Measurements from ENCODE around the gene OR2F2. TPM values are rescaled to one million over a fixed set of nuclear protein-coding genes. Genes with fewer than 3 reads are reported as not detected.

Gene OR2F2
- polyA plus RNA-seq, 3 donors: not detected

DNA sequence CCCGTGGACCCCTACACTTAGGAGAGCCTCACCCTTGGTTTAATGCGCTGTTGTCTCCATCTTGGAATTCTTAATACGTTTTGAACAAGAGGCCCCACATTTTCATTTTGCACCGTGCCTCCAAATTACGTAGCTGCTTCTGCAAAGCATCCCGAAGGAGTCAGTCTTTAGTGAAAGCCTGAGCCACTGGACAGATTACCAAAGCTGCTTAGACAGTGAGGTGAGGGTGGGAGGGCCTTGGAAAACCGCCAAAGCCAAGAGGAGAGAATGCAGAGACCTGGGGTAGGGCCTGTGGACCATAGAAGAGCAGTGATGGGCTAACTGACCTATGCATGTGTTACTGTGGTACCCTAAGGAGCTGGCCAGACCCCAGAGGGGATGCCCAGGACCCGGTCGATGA lies 28.9 kb upstream of the OR2F2 start:
- no peak for DNase-seq
- Histone ChIP-seq H3K4me3 (replicated peaks in 1 of 3; ENCODE audit: low read depth in 2 of 3, low read length in 3 of 3) (no peak overlapping the region), H3K27me3 (ENCODE audit: control insufficient read depth in 2 of 2, insufficient read depth in 2 of 2, low read length in 2 of 2) (no peaks in the 10 kb centered on the region), H3K9ac (ENCODE audit: insufficient read depth, low read length, poor library complexity, severe bottlenecking) (no peak overlapping the region), H4K20me1 (ENCODE audit: insufficient read depth, low read length) (no peaks in the 10 kb centered on the region), H3K4me2 (replicated peaks; ENCODE audit: extremely low read depth, low read length, poor library complexity, severe bottlenecking) (no peak overlapping the region), H2AFZ (ENCODE audit: insufficient read depth, low read depth, low read length, poor library complexity, severe bottlenecking) (no peak overlapping the region), H3K36me3 (replicated peaks in 1 of 2; ENCODE audit: control insufficient read depth in 1 of 2, insufficient read depth in 2 of 2, low read length in 2 of 2) (no peaks in the 10 kb centered on the region), H3K79me2 (ENCODE audit: insufficient read depth, low read length) (peaks cover 5% of the 10 kb centered on the region), H3K4me1 (ENCODE audit: control insufficient read depth in 1 of 2, insufficient read depth in 2 of 2, low read length in 2 of 2) (peaks cover 3 to 4% of the 10 kb centered on the region in 2 donors), H3K9me3 (replicated peaks in 1 of 2; ENCODE audit: control insufficient read depth in 1 of 2, insufficient read depth in 1 of 2, low read length in 2 of 2) (no peaks in the 10 kb centered on the region), H3K27ac (ENCODE audit: low read depth in 1 of 2, low read length in 2 of 2) (no peak overlapping the region)
- H3K4me1 Mint-ChIP-seq: peaks cover 7% of the 10 kb centered on the region
- intact Hi-C loops (cut with micrococcal nuclease): loop anchor here in 1 of 2 donors (10.0 kb wide), 1 partner anchor 61 kb away; no protein-coding TSS in a partner anchor
- peaks cover 3 to 10% (median 6%) of the 10 kb centered on the region in 3 donors for H3K27me3 Mint-ChIP-seq (ENCODE audit: low read depth in 3 of 3)
- H3K4me3 Mint-ChIP-seq: no peak overlapping the region
- peaks cover 0 to 2% (median 0%) of the 10 kb centered on the region in 7 donors for H3K9me3 Mint-ChIP-seq
- 90% methylated on average over 7 of the region's 9 CpGs for WGBS (ENCODE audit: insufficient coverage)
- TF ChIP-seq, protein P1, sequence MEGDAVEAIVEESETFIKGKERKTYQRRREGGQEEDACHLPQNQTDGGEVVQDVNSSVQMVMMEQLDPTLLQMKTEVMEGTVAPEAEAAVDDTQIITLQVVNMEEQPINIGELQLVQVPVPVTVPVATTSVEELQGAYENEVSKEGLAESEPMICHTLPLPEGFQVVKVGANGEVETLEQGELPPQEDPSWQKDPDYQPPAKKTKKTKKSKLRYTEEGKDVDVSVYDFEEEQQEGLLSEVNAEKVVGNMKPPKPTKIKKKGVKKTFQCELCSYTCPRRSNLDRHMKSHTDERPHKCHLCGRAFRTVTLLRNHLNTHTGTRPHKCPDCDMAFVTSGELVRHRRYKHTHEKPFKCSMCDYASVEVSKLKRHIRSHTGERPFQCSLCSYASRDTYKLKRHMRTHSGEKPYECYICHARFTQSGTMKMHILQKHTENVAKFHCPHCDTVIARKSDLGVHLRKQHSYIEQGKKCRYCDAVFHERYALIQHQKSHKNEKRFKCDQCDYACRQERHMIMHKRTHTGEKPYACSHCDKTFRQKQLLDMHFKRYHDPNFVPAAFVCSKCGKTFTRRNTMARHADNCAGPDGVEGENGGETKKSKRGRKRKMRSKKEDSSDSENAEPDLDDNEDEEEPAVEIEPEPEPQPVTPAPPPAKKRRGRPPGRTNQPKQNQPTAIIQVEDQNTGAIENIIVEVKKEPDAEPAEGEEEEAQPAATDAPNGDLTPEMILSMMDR (IDR thresholded peaks at IDR 0.05): no peak
- no peaks in the 10 kb centered on the region for H3K36me3 Mint-ChIP-seq
- no peak overlapping the region for H3K27ac Mint-ChIP-seq

DNA sequence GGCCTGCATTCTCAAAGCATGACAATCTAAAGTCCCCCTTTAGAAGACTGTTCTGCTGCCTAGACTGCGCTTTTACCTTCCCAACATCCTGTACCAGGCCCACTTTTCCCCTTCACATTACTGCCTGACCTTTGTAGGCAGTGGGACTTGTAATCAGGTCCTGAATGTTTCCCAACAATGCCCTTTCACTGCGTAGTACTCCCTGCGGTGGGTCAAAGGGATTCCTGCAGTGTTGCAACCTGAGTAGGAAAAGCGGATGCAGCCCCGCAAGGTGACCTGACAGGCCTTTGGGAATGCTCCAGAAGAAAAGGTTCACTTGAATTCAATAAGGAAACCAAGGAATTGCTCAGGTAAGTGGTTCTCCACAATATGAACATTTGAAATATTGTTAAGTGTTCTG lies 28.1 kb upstream of the OR2F2 start:
- intact Hi-C loops (cut with micrococcal nuclease): loop anchor here in 1 of 2 donors (10.0 kb wide), 1 partner anchor 62 kb away; no protein-coding TSS in a partner anchor
- peaks cover 2% of the 10 kb centered on the region for H3K4me1 Mint-ChIP-seq
- H3K9ac ChIP-seq (ENCODE audit: insufficient read depth, low read length, poor library complexity, severe bottlenecking): no peak overlapping the region

More for the DNA sequence above, 28.1 kb upstream of the OR2F2 start:
- Mint-ChIP-seq H3K27me3 (ENCODE audit: low read depth in 3 of 3) (peaks cover 3 to 8% (median 6%) of the 10 kb centered on the region in 3 donors), H3K9me3 (peaks cover 0 to 2% (median 0%) of the 10 kb centered on the region in 7 donors), H3K27ac (no peak overlapping the region), H3K36me3 (no peaks in the 10 kb centered on the region), H3K4me3 (no peak overlapping the region)
- H3K36me3 ChIP-seq (replicated peaks in 1 of 2; ENCODE audit: control insufficient read depth in 1 of 2, insufficient read depth in 2 of 2, low read length in 2 of 2): no peaks in the 10 kb centered on the region
- H3K4me3 ChIP-seq (replicated peaks in 1 of 3; ENCODE audit: low read depth in 2 of 3, low read length in 3 of 3): no peak overlapping the region
- H3K9me3 ChIP-seq (replicated peaks in 1 of 2; ENCODE audit: control insufficient read depth in 1 of 2, insufficient read depth in 1 of 2, low read length in 2 of 2): no peaks in the 10 kb centered on the region
- no peaks in the 10 kb centered on the region for H3K4me1 ChIP-seq (ENCODE audit: control insufficient read depth in 1 of 2, insufficient read depth in 2 of 2, low read length in 2 of 2)
- TF ChIP-seq, protein P1 (IDR thresholded peaks at IDR 0.05): no peak
- H3K27me3 ChIP-seq (ENCODE audit: control insufficient read depth in 2 of 2, insufficient read depth in 2 of 2, low read length in 2 of 2): no peaks in the 10 kb centered on the region
- no peaks in the 10 kb centered on the region for H4K20me1 ChIP-seq (ENCODE audit: insufficient read depth, low read length)
- WGBS (ENCODE audit: insufficient coverage): 94% methylated on average over 5 of the region's 5 CpGs
- peak overlapping the region; percentile 27 for H2AFZ ChIP-seq (ENCODE audit: insufficient read depth, low read depth, low read length, poor library complexity, severe bottlenecking)
- H3K79me2 ChIP-seq (ENCODE audit: insufficient read depth, low read length): no peaks in the 10 kb centered on the region
- H3K4me2 ChIP-seq (replicated peaks; ENCODE audit: extremely low read depth, low read length, poor library complexity, severe bottlenecking): no peak overlapping the region
- DNase-seq: no peak
- no peak overlapping the region for H3K27ac ChIP-seq (ENCODE audit: low read depth in 1 of 2, low read length in 2 of 2)

Data from CD14-positive monocyte (primary cell).